Stimulated activated CD8-positive, alpha-beta memory T cell treated with anti-CD3 and anti-CD28 coated beads, Interleukin-4, amount 100 ng/mL, for 48 hours (primary cell): ENCODE measurements around the gene SEC62.

Experiments used
- DNase-seq: peaks from one replicate; pipeline ENCODE4 v3.0.0-alpha.2; 2020

SEC62 gene, protein sequence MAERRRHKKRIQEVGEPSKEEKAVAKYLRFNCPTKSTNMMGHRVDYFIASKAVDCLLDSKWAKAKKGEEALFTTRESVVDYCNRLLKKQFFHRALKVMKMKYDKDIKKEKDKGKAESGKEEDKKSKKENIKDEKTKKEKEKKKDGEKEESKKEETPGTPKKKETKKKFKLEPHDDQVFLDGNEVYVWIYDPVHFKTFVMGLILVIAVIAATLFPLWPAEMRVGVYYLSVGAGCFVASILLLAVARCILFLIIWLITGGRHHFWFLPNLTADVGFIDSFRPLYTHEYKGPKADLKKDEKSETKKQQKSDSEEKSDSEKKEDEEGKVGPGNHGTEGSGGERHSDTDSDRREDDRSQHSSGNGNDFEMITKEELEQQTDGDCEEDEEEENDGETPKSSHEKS

DNA sequence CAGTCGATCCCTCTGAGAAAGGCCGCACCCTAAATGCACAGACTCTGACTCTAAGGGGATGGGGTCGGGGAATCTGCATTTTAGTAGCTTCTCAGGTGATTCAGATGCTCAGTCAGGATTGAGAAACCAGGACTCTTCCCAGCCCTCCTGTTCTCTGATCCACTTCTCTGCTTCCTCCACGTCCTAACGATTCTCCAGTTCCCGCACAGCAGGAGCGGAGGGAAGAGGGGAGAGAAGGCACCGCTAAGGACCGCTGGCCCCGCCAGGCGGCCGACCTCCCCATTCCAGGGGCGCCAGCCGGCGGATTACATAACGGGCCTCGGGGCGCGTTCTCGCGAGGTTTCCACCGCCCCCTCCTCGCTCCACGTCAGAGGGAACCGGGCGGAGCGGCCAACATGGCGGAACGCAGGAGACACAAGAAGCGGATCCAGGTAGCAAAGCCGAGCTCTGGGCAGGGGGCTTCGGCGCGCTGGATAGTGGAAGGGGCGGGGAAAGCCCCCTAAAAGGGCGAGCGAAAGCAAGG, at the start of gene SEC62:
TSS of gene SEC62 (plus strand) at position 380 of the 523 bp plus-strand sequence. CDS start at position 396, 16 bp downstream.
- peak; percentile 98 for DNase-seq

DNA sequence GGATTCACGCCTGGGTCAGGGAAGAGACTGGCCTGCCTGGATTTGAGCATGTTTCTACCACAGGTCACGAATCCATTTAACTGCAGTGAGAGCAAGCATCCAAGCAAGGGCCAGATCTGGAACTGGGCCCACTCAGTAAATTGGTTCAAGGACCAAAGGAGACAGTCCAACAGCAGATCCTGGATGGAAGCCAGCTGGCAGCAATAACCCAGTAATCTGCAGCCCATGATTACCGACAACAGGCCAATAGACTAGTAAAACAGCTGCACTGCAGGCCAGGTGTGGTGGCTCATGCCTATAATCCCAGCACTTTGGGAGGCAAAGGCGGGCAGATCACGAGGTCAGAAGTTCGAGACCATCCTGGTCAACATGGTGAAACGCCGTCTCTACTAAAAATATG, 43.4 kb upstream of the SEC62 start:
- DNase-seq = no peak

DNA sequence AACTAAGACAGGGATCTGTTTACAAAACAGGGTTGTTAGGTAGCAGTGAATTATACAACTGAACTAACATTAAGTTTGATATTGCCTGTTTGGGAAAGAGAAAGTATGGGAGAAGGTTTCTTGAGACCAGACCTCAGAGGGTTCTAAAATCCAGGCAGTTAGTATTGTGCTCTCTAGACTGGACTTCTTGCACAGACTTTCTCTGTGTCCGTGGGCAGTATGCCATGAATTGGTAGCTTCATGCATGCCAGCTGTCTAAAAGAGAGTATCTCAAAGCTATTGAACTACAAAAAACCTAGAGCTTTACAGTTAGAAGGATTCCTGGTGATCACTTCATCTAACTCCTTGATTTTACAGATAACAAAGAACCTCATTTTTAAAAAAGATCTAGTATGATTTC, 42.8 kb upstream of the SEC62 start:
- no peak for DNase-seq

DNA sequence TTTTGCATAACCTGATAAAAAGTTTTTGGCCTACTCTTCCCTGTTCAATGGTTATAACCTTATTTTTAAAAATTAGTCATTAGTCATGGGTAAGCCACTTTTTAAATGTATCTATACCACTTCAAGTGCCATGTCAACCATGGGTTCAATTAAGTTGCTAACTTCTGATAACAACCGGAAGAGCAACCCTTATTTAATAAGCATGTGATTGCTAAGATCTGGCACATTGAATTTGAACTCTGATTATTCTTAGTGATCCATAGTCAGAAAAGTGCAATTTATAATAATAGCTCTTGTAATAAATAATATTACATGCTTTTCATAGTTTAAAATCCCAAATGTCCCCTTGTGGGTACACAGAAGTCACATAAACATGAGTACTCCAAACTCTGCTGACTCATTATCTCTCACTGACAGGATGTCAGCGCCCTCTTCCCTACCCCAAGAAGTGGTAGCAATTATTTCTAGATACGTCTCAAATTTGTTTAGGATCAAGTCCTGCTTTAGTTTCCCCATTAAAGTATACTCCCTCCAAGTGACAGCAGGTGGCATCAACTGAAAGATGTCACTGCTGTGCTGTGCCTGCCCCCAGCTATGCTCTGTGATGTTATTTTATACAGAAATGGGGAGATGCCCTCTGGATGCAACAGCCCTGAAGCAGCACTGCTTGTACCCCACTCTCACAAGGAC, 36.6 kb upstream of the SEC62 start:
- no peak for DNase-seq

DNA sequence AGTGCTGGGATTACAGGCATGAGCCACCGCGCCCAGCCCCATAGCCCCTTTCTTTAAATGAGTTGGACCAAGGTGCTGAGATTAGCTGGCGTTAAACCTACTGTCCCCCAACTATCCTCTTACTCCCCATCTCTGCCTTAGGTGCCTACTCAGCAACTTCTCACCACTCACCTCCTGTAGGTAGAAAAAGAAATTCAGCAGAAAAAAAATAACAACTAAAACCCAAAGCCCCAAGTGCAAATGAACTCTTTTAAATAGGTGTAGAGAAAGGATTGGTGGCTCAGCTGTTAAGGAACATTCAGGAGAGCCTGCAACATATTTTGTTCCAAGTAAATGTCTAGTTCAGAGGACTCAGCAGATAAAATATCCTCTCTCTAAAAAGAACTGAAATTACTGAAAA, 35.8 kb upstream of the SEC62 start:
- no peak for DNase-seq

DNA sequence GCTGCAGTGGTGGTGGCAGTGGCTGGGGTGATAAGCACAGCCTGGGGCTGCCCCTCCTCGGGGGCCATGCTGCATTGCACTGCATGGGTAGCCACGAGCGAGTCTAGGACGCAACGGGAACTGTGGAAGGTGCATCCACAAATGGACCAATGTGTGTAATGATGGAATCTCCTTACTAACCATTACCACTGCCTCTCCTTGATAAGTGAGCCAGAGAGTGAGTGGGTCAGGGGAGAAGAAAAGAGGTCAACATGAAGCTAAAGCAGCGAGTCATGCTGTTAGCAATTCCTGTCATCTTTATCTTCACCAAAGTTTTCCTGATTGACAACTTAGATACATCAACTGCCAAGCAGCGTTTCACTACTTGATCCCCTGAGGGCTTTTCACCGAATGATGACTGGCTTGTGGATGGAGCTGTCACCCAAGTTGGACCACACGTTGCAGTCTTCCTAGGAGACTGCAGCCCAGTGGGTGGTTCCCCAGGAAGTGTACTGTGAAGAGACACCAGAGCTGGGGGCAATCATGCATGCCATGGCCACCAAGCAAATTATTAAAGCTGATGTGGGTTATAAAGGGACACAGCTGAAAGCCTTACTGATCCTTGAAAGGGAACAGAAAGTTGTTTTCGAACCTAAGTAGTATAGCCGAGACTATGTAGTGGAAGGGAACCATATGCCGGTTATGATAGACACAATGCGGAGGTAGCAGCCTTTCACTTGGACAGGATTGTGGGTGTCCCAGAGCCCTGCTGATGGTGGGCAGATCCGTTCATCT, 34.7 kb upstream of the SEC62 start:
- DNase-seq = no peak

DNA sequence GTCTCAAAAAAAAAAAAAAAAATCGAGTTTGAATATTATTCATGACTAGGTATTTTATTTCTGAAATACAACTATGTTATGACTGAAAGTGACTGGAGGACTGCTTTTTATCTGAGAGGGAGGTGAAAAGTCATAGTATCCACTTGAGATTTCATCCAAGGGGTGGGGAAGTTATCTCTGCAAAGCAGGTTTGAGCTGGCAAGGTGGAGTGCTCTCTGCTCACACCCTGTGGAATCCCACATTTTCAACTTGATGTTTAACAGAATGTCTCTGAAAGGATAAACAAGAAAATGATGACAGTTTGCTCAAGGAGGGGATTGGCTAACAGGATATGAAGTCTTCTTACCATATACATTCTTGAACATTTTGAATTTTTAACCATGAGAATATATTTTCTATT, 27.3 kb upstream of the SEC62 start:
- DNase-seq = no peak

DNA sequence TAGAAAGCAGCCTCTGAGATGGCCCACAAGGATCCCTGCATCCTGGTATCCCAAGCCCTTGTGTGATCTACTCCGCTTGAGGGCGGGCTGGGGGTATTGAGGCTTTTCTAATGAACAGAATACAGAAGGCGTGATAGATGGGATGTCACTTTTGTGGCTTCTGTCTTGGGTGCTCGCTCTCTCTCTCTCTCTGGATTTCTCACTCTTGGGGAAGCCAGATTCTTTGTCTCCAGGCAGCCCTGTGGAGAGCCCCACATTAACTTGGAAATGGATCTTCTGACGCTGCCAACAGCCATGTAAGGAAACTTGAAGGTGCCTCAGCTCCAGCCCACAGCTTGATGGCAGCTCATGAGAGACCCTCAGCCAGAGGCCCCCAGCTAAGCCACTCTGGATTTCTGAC, 26.9 kb upstream of the SEC62 start:
- DNase-seq = no peak

DNA sequence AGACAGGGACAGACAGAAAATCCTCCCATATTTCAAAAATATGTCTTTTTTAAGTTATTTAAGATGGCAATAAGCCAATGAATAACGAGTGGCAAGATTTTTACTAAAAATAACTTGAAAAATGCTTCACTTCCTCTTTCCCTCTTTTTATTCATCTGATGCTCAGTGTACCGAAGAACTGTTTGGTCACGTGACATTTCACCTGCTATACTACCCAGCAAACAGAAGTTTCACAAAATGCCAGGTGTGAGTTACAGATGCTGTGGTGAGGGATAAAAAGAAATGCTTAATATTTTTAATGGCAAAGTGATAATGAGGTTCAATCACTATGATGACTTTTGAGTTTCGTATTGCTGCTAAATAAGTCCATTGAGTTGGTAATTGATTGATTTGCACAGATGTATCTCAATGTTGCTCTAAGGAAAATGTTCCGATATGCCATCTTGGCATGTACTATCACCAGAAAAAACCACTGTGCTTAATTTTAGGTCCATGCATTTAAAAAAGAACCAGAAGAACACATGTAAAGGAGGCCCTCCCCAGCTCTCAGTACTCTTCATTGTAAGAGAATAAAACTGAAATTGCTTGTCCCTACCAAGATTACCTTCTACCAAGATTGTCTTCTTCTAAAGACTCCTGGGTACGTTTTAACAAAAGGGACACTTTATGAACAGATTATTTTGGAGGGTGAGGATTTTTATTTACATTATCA, 26.0 kb upstream of the SEC62 start:
- DNase-seq = no peak

DNA sequence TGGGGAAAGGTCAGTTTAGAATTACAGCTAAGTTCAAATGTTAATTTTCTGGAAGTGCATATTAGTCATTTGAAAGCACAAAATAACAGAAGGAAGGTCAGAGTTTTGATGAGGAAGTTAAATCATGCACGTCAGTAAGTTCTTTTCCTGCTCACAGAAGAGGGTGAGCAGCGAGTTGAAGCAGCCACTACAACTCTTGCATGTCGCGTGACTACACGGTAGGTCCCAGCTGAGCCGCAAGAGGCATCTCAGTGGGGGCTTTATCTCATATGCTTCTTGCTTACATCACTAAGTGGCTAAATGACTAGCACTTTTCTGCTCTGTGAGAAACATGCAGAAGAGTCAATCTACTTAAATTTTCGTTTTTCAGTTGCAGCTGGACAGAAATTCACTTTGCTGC, 21.3 kb upstream of the SEC62 start:
- peak; percentile 49 for DNase-seq

DNA sequence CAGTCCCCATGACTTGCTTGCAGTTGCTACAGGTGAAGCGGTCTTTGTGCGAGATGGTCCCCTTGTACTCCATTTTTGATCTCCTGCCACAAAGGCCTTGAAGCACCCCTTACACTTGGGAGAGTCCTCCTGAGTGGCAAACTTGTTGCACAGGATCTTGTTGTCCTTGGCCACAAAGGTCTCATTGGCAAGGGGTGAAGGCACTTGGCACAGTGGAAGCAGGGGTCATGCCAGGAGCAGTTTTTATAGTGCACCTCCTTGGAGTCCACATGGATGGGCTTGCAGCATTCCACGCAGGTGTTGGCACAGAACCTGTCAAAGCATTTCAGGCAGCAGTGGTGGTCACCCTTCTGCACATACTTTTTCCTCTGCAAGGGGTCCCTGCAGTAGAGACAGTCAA, 20.3 kb upstream of the SEC62 start:
- no peak for DNase-seq

DNA sequence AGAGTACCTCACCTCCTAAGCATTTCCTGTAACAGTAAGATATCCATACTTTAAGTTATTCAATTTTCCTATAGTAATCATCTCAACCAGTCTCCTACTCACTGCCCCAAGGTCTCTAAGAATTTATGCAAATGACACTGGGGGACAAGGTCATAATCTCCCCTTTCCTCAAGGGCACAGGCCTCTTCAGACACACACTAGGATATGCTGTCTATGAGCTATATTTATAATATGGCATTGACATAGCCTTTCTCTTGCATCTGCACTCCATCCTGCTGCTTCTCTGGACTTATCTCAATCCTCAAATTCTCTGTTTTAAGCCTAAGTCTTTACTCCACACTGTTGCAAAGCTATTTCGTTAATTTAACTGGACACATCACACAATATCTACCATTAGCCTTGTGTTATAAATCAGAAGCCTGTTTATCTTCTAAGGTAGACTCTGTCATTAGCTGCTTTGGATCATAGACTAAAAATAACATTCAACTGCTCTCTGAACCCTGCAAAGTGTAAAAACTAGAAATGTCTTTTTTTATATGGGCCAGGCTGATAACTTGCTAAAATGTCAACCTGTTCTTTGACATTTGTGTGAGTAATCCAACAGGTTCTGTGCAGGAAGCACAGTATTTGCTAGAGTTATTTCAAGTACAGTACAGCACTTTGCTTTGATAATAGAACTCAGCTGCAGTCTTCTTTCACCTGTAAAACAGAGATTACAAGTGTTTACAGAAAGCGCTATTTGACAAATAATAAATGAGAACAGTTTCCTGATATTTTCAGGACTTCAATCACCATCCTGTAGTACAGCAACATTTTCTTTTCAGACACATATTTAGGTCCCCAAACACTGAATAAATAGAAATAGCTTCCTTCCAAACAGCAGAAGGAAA, 17.8 kb upstream of the SEC62 start:
- no peak for DNase-seq

DNA sequence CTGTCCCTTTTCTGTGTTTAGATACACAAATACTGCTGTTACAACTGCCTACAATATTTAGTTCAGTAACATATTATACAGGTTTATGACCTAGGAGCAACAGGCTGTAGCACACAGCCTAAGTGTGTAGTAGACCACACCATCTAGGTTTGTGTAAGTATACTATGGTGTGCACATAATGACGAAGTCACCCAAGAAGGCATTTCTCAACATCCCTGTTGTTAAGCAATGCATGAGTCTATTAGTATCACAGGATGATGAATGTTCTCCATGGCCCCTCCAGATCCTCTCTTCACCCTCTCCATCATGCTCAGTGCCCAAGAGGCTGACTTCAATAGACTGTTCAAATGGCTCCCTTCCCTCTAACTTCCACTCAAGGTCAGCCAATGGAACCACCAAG, 14.6 kb upstream of the SEC62 start:
- no peak for DNase-seq

DNA sequence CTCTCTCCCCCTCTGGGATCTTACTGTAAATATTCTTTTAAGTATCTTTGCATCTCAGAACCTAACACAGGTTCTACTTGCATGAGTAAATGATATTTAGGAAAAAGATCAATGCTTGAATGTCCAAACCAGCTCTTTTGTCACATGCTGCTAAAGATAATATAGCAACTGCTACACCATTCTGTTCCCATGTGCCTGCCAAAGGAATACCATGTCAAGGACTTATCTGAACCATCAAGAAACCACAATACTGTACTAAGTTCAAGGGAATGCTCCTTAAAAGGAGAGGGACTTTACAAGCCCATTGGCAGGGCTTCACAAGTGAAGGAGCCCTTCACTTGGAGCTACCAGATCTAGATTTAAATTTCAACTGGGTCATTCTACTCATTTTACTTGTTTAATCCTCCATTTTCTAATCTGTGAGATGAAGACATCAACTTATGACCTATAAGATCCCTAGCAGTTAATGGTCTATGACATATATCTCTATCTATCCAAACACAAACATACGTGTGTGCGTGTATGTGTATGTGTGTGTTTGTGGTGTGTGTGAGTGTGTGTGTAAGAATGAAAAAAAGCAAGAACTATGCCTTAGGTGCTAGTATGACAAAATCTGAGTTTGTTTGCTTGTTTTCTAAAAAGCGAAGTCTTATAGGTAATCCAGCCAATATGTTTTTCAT, 13.0 kb upstream of the SEC62 start:
- DNase-seq = no peak

DNA sequence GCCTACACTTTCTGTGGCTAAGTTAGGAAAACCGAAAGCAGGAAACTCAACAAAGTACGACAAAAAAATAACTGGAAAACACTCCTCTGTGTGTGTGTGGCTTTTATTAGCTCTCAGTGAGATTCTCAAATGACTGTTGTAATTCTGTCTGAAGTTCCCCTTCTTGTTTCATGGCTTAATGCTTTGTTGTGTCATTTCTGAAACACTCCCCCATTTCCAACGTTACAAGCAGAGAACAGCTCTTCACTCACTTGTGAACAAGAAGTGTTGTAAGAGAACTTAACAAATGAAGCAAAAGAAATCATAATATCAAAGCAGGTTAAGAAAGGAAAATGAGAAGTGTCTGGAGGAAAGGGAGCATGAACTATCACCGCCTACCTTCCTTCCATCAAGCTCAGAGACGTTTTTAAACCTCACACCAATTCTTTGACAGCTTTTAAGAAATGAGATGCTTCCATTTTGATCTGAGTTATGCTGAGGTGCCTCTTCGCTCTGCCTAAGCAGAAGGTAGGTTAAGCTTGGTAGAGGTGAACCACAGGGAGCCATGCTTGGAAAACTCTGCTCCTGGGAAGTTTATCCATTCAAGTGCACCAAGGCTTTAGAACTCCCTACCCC, 12.4 kb upstream of the SEC62 start:
- DNase-seq = no peak

DNA sequence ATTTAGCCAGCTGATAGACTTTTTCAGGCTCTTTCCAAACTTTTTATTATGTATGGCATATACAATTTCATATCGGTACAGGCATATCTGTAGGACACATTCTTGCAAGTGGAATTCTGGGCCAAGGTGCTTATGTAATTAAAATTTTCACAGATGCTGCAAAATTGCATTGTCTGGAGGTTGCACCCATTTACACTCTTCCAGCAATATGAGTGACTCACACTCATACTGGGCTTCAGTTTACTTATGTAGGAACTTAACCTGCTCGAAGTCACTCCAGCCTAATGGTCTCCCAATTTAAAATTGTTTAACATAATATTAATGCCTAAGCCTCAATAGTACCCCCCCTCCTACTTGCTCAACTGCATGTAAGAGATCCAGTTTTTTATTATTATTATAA, 11.2 kb upstream of the SEC62 start:
- no peak for DNase-seq

DNA sequence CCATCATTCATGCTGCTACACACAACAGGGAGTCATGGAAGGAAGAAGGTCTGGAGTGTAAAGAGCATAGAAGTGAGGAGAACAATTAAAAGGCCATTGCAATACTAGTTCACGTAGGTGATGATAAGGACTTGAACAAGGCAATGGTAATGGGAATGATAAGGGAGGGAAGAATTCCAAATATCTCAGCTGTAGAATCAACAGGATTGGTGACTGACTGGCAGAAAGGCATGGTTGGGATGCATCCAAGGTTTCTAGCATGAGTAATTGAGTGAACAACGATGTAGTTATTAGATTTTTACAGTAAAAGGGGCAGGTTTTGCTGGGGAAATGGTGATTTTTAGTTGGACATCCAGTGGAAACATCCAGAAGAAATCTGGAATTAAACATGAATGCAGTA, 2.4 kb upstream of the SEC62 start:
- DNase-seq = no peak

DNA sequence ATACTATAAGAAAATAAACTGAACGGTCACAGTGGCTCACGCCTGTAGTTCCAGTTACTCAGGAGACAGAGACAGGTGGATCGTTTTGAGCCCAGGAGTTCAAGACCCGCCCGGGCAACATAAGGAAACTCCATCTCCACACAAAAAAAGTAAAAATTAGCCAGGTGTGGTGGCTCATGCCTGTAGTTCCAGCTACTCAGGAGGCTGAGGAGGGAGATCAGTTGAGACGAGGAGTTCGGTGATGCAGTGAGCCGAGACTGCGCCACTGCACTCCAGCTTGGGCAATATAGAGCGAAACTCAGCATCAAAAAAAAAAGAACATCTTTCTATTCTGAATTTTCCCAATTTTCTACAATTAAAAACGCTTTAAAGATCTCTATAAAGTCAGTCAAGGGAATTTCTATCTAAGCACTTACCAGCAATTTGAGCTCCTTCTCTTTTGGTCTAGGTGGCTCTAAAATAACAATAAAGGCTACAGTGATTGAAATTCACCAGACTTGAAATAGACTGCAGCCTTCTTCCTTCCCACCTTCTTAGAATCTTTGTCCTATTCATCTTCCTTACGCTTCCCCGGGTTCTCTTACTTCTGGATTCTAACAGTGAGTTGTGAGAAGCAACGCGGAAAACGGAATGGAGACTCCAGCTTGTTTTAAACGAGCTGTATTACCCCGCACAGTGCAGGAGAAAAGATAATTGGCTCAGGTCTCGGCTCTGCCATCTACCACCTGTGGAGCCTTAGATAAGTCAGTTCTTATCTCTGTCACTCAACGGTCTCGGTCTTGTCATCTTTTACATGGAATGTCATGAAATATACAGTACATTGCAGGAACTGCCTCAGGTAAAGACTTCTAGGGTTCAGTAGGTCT, 812 bp upstream of the SEC62 start:
- no peak for DNase-seq
